Activated CD8-positive, alpha-beta T cell treated with anti-CD3 and anti-CD28 coated beads, Interleukin-2, amount 10 ng/mL, durations not matched to agents 7 days and 5 days (primary cell): ENCODE data around the gene CLEC16A. TPM values are rescaled to one million over a fixed set of nuclear protein-coding genes. Genes with fewer than 3 reads are reported as not detected.

ENCODE experiments used
- ATAC-seq: fragments of 150-1000 bp; cut with Tn5 transposase; one replicate; pipeline ENCODE4 v1.10.0; 2021; ENCODE audit warnings: moderate library complexity
- CTCF ChIA-PET: fragments of 350-600 bp; sonication (Branson Sonifier 250); formaldehyde crosslinking; loops from one replicate; lab custom pipeline; 2021; ENCODE audit warnings: antibody characterized with exemption; lab: Charles Lee
- POLR2A ChIA-PET: fragments of 350-600 bp; sonication (Branson Sonifier 250); formaldehyde crosslinking; loops from one replicate; lab custom pipeline; 2021; ENCODE audit warnings: antibody characterized with exemption; lab: Charles Lee
- DNase-seq: peaks from one replicate; pipeline ENCODE4 v3.0.0-alpha.2; 2020
- H3K27ac Mint-ChIP-seq: one replicate; pipeline ENCODE4 v1.8.0; 2021; ENCODE audit warnings: mild to moderate bottlenecking, mixed read lengths
- H3K27me3 Mint-ChIP-seq: one replicate; pipeline ENCODE4 v1.8.0; 2021; ENCODE audit warnings: low read depth, mixed read lengths
- H3K36me3 Mint-ChIP-seq: one replicate; pipeline ENCODE4 v1.8.0; 2021; ENCODE audit warnings: low read depth, mixed read lengths
- H3K4me1 Mint-ChIP-seq: one replicate; pipeline ENCODE4 v1.8.0; 2021; ENCODE audit warnings: low read depth, mixed read lengths
- H3K4me3 Mint-ChIP-seq: one replicate; pipeline ENCODE4 v1.8.0; 2021; ENCODE audit warnings: mild to moderate bottlenecking, mixed read lengths
- H3K9me3 Mint-ChIP-seq: one replicate; pipeline ENCODE4 v1.8.0; 2022; ENCODE audit warnings: mixed read lengths; ENCODE audit not compliant: insufficient read depth
- total RNA-seq, 2 experiments: library from RNA; stranded (reverse); gene quantifications; one replicate each; pipeline ENCODE4 v1.2.3, GENCODE V29; 2021

Gene CLEC16A
- total RNA-seq, 2 experiments from 2014 or later: 32.8 to 38.5 TPM

- H3K36me3 Mint-ChIP-seq: peaks cover 72% of the 10 kb centered on the region
- DNase-seq (peak; percentile 63), ATAC-seq (peak; percentile 76)
These were observed 184.1 kb downstream of the CLEC16A start for GRCh38 chr16:11128211-11129141.

DNA sequence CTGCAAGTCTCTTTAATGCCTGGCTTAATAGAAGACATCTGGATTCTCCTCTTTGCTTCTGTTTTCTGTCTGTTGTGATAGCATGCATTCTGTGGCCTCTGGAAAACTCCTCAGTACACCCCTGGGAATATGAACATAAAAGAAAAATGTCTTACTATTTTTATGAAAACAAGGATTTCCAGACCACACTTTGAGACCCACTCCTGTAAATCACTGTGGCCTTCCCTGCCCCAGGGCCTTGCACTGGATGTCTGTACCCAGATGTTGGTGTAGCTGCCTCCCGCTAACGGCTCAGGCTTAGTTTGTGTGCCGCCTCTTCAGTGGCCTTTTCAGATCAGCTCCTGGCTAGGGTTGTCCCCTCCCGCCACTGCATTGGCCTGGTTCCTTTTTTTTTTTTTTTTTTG is 185.0 kb downstream of the CLEC16A start:
- no peak overlapping the region for H3K4me3 Mint-ChIP-seq
- ATAC-seq: no peak
- H3K9me3 Mint-ChIP-seq: no peaks in the 10 kb centered on the region
- peaks cover 77% of the 10 kb centered on the region for H3K4me1 Mint-ChIP-seq
- no peak for DNase-seq
- POLR2A ChIA-PET: interaction anchor here (1.5 kb wide), 1 partner anchor 96 kb away, joined by 3 read pairs; no protein-coding TSS in a partner anchor
- CTCF ChIA-PET: interaction anchor here (1.1 to 2.4 kb wide), 3 partner anchors 10 to 126 kb away, joined by 3 to 10 read pairs (median 10); partner anchors contain the start of gene SOCS1
- H3K27ac Mint-ChIP-seq: peak overlapping the region; percentile 85
- no peaks in the 10 kb centered on the region for H3K27me3 Mint-ChIP-seq
- peaks cover 67% of the 10 kb centered on the region for H3K36me3 Mint-ChIP-seq

More at GRCh38 chr16:11128211-11129141, 184.1 kb downstream of the CLEC16A start:
- H3K27ac Mint-ChIP-seq: peak overlapping the region; percentile 93
- no peaks in the 10 kb centered on the region for H3K27me3 Mint-ChIP-seq
- ChIA-PET POLR2A (interaction anchor here (0.5 to 1.5 kb wide), 3 partner anchors 97 to 158 kb away, joined by 3 read pairs; no protein-coding TSS in a partner anchor), CTCF (interaction anchor here (1.1 to 2.4 kb wide), 3 partner anchors 11 to 127 kb away, joined by 3 to 10 read pairs (median 10); partner anchors contain the start of gene SOCS1)
- H3K4me3 Mint-ChIP-seq: peak overlapping the region; percentile 28
- peaks cover 81% of the 10 kb centered on the region for H3K4me1 Mint-ChIP-seq
- H3K9me3 Mint-ChIP-seq: no peaks in the 10 kb centered on the region

- Mint-ChIP-seq H3K9me3 (no peaks in the 10 kb centered on the region), H3K4me1 (peaks cover 87% of the 10 kb centered on the region), H3K27me3 (no peaks in the 10 kb centered on the region), H3K36me3 (peaks cover 74% of the 10 kb centered on the region), H3K27ac (peak overlapping the region; percentile 85), H3K4me3 (no peak overlapping the region)
- DNase-seq: no peak
- ChIA-PET CTCF (no interaction called here), POLR2A (interaction anchor here (0.6 kb wide), 1 partner anchor 26 kb away, joined by 8 read pairs; no protein-coding TSS in a partner anchor)
- ATAC-seq: no peak
These were observed 186.8 kb downstream of the CLEC16A start for GRCh38 chr16:11130978-11131665.

- H3K36me3 Mint-ChIP-seq: peaks cover 74% of the 10 kb centered on the region
These were observed 187.3 kb downstream of the CLEC16A start for GRCh38 chr16:11131706-11132105.

GRCh38 chr16:11133344-11133943 is 189.1 kb downstream of the CLEC16A start:
- POLR2A ChIA-PET: interaction anchor here (0.7 to 1.5 kb wide), 3 partner anchors 10 to 223 kb away, joined by 3 to 5 read pairs (median 3); no protein-coding TSS in a partner anchor
- ATAC-seq (no peak), DNase-seq (no peak)
- no peak overlapping the region for H3K27ac Mint-ChIP-seq
- no peaks in the 10 kb centered on the region for H3K9me3 Mint-ChIP-seq
- no peak overlapping the region for H3K4me3 Mint-ChIP-seq
- H3K27me3 Mint-ChIP-seq: no peaks in the 10 kb centered on the region
- CTCF ChIA-PET: interaction anchor here (0.9 to 2.1 kb wide), 5 partner anchors 12 to 123 kb away, joined by 3 to 4 read pairs (median 3); partner anchors contain the start of gene SOCS1
- peaks cover 91% of the 10 kb centered on the region for H3K4me1 Mint-ChIP-seq
- peaks cover 75% of the 10 kb centered on the region for H3K36me3 Mint-ChIP-seq

More at GRCh38 chr16:11131706-11132105, 187.3 kb downstream of the CLEC16A start:
- CTCF ChIA-PET: interaction anchor here (0.6 kb wide), 1 partner anchor 25 kb away, joined by 3 read pairs; no protein-coding TSS in a partner anchor
- Mint-ChIP-seq H3K27me3 (no peaks in the 10 kb centered on the region), H3K4me3 (no peak overlapping the region), H3K4me1 (peaks cover 87% of the 10 kb centered on the region), H3K27ac (peak overlapping the region; percentile 61), H3K9me3 (no peaks in the 10 kb centered on the region)
- no peak for ATAC-seq
- POLR2A ChIA-PET: no interaction called here
- no peak for DNase-seq

DNA sequence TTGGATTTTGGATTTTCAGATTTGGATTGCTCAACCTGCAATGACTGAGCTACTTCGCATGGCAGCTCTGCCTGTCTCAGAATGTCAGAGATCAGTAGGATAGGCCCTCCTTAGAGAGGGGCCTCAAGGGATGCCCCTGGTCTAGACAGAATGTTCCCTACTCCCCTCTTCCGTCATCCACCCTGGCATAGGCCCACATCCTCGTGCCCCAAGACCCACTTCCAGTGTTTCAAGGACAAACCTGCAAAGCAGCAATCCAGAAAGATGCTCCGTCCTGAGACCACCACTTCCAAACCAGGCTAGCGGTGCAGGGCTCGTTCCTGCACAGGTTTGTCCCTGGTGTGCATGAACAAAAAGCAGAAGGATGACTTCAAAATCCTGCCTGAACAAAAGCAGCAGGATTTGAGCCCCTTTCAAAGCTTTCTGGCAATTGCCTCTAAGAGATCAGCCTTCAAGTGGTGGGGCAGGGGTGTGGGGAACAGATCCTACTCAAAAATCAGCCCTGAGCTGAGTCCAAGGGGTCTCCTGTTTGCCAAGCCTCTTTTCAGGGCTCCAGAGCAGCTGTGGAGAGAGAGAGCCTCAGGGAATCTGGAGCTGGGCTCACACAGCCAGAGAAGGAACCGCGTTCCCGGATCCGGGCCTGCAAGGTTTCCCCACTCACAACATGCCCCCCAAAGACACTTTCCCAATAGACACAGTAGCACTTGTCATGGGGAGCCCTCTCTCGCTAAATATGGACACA is 190.5 kb downstream of the CLEC16A start:
- POLR2A ChIA-PET: interaction anchor here (0.7 kb wide), 1 partner anchor 121 kb away, joined by 3 read pairs; the partner anchor contains the start of gene SOCS1
- no peaks in the 10 kb centered on the region for H3K27me3 Mint-ChIP-seq
- H3K4me1 Mint-ChIP-seq: peaks cover 92% of the 10 kb centered on the region

GRCh38 chr16:11135464-11135973 is 191.2 kb downstream of the CLEC16A start:
- CTCF ChIA-PET: interaction anchor here (2.1 kb wide), 1 partner anchor 83 kb away, joined by 4 read pairs; no protein-coding TSS in a partner anchor
- no peaks in the 10 kb centered on the region for H3K27me3 Mint-ChIP-seq
- peaks cover 92% of the 10 kb centered on the region for H3K4me1 Mint-ChIP-seq
- DNase-seq (no peak), ATAC-seq (no peak)
- no peak overlapping the region for H3K27ac Mint-ChIP-seq
- no peak overlapping the region for H3K4me3 Mint-ChIP-seq
- no peaks in the 10 kb centered on the region for H3K9me3 Mint-ChIP-seq
- POLR2A ChIA-PET: no interaction called here
- H3K36me3 Mint-ChIP-seq: peaks cover 64% of the 10 kb centered on the region

More for the DNA sequence above, 190.5 kb downstream of the CLEC16A start:
- Mint-ChIP-seq H3K9me3 (no peaks in the 10 kb centered on the region), H3K36me3 (peaks cover 69% of the 10 kb centered on the region), H3K27ac (peak overlapping the region; percentile 61), H3K4me3 (no peak overlapping the region)
- ATAC-seq (no peak), DNase-seq (no peak)
- CTCF ChIA-PET: interaction anchor here (1.4 to 2.1 kb wide), 2 partner anchors 84 to 85 kb away, joined by 3 to 4 read pairs; no protein-coding TSS in a partner anchor

GRCh38 chr16:11136600-11136999 is 192.2 kb downstream of the CLEC16A start:
- no peak overlapping the region for H3K4me3 Mint-ChIP-seq
- CTCF ChIA-PET: interaction anchor here (1.0 kb wide), 1 partner anchor 120 kb away, joined by 3 read pairs; the partner anchor contains the start of gene SOCS1
- peaks cover 60% of the 10 kb centered on the region for H3K36me3 Mint-ChIP-seq
- H3K27me3 Mint-ChIP-seq: no peaks in the 10 kb centered on the region
- peak overlapping the region; percentile 25 for H3K27ac Mint-ChIP-seq
- no peaks in the 10 kb centered on the region for H3K9me3 Mint-ChIP-seq
- H3K4me1 Mint-ChIP-seq: peaks cover 93% of the 10 kb centered on the region
- DNase-seq (no peak), ATAC-seq (no peak)
- POLR2A ChIA-PET: interaction anchor here (0.7 to 1.2 kb wide), 2 partner anchors 22 to 115 kb away, joined by 3 read pairs; no protein-coding TSS in a partner anchor

DNA sequence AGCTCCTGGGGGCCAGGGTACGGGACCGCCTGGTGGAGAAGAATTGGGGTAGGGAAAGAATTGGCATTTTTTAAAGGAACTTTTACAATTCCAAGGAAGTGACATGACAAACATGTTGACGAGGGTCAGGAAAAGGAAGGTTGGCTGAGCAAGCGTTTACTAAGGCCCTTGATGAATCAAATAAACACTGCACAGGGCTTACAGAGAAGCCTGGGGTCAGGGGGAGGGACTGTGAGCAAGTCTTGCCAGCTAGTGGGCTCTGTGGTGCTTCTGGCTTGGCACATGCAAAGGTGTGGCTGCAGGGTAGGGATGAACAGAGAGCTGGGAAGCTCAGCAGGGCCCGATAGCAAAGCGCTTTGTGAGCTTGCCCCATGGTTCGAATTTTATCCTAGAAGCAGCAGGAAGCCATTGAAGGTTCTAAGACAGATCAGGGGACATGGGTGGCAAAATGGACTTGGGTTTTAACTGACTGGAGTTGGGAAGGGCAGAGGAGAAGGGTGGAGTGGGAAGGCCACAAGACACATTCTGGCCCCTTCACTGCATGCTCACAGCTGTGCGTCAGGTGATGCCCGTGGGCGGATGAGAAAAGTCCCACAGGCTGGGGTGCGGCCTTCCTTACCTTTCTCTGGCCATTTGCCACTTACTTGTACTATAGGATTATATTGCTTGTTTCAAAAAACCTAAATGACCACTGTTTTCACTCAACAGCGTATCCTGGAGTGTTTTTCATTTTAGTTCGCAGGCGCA is 193.8 kb downstream of the CLEC16A start:
- ChIA-PET POLR2A (interaction anchor here (0.9 kb wide), 1 partner anchor 33 kb away, joined by 3 read pairs; no protein-coding TSS in a partner anchor), CTCF (interaction anchor here (1.2 to 1.8 kb wide), 4 partner anchors 9 to 167 kb away, joined by 3 to 10 read pairs (median 4); no protein-coding TSS in a partner anchor)
- DNase-seq (no peak), ATAC-seq (no peak)
- peaks cover 90% of the 10 kb centered on the region for H3K4me1 Mint-ChIP-seq
- no peak overlapping the region for H3K4me3 Mint-ChIP-seq
- H3K27ac Mint-ChIP-seq: peak overlapping the region; percentile 75
- H3K9me3 Mint-ChIP-seq: no peaks in the 10 kb centered on the region
- H3K27me3 Mint-ChIP-seq: no peaks in the 10 kb centered on the region
- peaks cover 51% of the 10 kb centered on the region for H3K36me3 Mint-ChIP-seq
